Psoas muscle (tissue), 8 donors: ENCODE data around the gene TMEM147. TPM values are rescaled to one million over a fixed set of nuclear protein-coding genes. Genes with fewer than 3 reads are reported as not detected.
"Not testable (repeated sequence)": the region's sequence is repeated elsewhere in the genome, so short reads cannot be mapped to it uniquely, and the experiment has no call there.

Experiments used
- ATAC-seq, 4 donors: fragments of 200-7000 bp; cut with Tn5 transposase; one replicate each; pipeline ENCODE4 v1.9.1; 2020; ENCODE audit warnings: moderate library complexity in 3 of 4, mild to moderate bottlenecking in 2 of 4
- DNase-seq, 2 donors: peaks; one replicate each; pipeline ENCODE4 v3.0.0-alpha.2; 2020
- H3K27ac ChIP-seq: fragments of 200-600 bp; one replicate; pipeline ENCODE4 v1.8.0; 2022
- H3K27me3 ChIP-seq, 3 donors: fragments of 200-600 bp in 1 of 3; one replicate each; pipeline versions ENCODE4 v1.6.1 to v1.8.0; 2013 to 2022; ENCODE audit warnings: low read length in 2 of 3, mild to moderate bottlenecking in 2 of 3, moderate library complexity in 1 of 3; ENCODE audit not compliant: insufficient read depth in 3 of 3
- H3K36me3 ChIP-seq, 2 donors: fragments of 200-600 bp in 1 of 2; one replicate each; pipeline versions ENCODE4 v1.6.1 to v1.8.0; 2013 to 2022; ENCODE audit warnings: low read depth in 1 of 2, mild to moderate bottlenecking in 1 of 2, moderate library complexity in 1 of 2; ENCODE audit not compliant: insufficient read depth in 1 of 2
- H3K4me1 ChIP-seq: fragments of 200-600 bp; one replicate; pipeline ENCODE4 v1.8.0; 2022
- H3K4me3 ChIP-seq: fragments of 200-600 bp; one replicate; pipeline ENCODE4 v1.8.0; 2022; ENCODE audit warnings: mild to moderate bottlenecking
- H3K9me3 ChIP-seq: fragments of 200-600 bp; one replicate; pipeline ENCODE4 v1.8.0; 2022
- CTCF ChIP-seq: fragments of 200-600 bp; IDR thresholded peaks from one replicate; pipeline ENCODE4 v1.8.0; 2022; ENCODE audit warnings: antibody characterized with exemption
- WGBS, 3 donors: extraction: QIAGEN DNeasy Blood & Tissue Kit; methylation state at CpG; one replicate each; pipeline versions ENCODE4 v1.1.6 to v1.1.7; 2013; 5-methylcytosine and 5-hydroxymethylcytosine counted together
- intact Hi-C, 2 donors: fragments of 100-400 bp; cut with DNase I; formaldehyde crosslinking; loops; one replicate each; pipeline versions ENCODE4 v1.11.0 to v1.14.2; 2022
- polyA plus RNA-seq, 3 donors: library from polyadenylated mRNA; stranded (reverse); fragments of 200-250 nt; gene quantifications; one replicate each; pipeline ENCODE4 v1.2.3, GENCODE V29; 2013
- total RNA-seq, 4 donors: library from RNA; stranded (reverse); fragmentation: NEBNext Ultra II Directional in 2 of 4; extraction: Animal tissue kit (Norgen Biotek cat#: 25700) in 2 of 4; gene quantifications; one replicate each; pipeline versions ENCODE4 v1.2.1 to v1.2.4, GENCODE V29; 2021 to 2023
- donor health status: healthy with polysubstance abuse.
- donor health status: DM: no; HTN: no; CAD: no; lungs with moderate emphysema.
- donor health status: Bipolar disorder and iron deficiency.
- donor health status: healthy.
- donor health status: DM: yes; HTN: yes; CAD: no.
- donor health status: DM: no; HTN: no; CAD: no.
- donor health status: DM: no; HTN: no; CAD: no.
- donor health status: DM: yes; HTN: yes; CAD: no.

TMEM147 gene
- total and polyA plus RNA-seq, 7 donors = 77.1 to 245 (median 103) TPM

- H3K4me3 ChIP-seq = no peak overlapping the region
- ATAC-seq (no peak), DNase-seq (no peak)
- H3K4me1 ChIP-seq = no peaks in the 10 kb centered on the region
- intact Hi-C loops = no loop called here
- no peak overlapping the region for H3K27ac ChIP-seq
- H3K9me3 ChIP-seq = no peaks in the 10 kb centered on the region
- H3K27me3 ChIP-seq = peaks cover 2 to 14% (median 2%) of the 10 kb centered on the region in 3 donors
- WGBS, 3 donors = 75 to 85% (median 80%) methylated on average over 1 of the region's 1 CpG
- H3K36me3 ChIP-seq = no peaks in the 10 kb centered on the region
- no peak for TF ChIP-seq CTCF
Measured at GRCh38 chr19:35582760-35583159, 37.3 kb downstream of the TMEM147 start.

- ATAC-seq (no peak), DNase-seq (no peak)
- 30 to 47% (median 43%) methylated on average over 15 to 16 of the region's 16 CpGs for WGBS, 3 donors
- no peak for TF ChIP-seq CTCF
- H3K27ac ChIP-seq = no peak within 1 kb of the TSS
- H3K9me3 ChIP-seq = no peaks in the 10 kb centered on the region
- H3K4me3 ChIP-seq = no peak within 1 kb of the TSS
- H3K27me3 ChIP-seq = peaks cover 0 to 12% (median 2%) of the 10 kb centered on the region in 3 donors
- intact Hi-C loops = no loop called here
- H3K36me3 ChIP-seq = no peaks in the 10 kb centered on the region
- H3K4me1 ChIP-seq = no peaks in the 10 kb centered on the region
Measured at GRCh38 chr19:35585848-35586247, 40.4 kb downstream of the TMEM147 start, which contains the start of gene PMIS2. PMIS2 (plus strand) TSS chr19:35586173; CDS start chr19:35586260, 87 bp downstream.

GRCh38 chr19:35587321-35587720 is 41.9 kb downstream of the TMEM147 start:
- 24 to 32% (median 28%) methylated on average over 1 of the region's 1 CpG for WGBS, 3 donors
- H3K27me3 ChIP-seq = peaks cover 0 to 12% (median 2%) of the 10 kb centered on the region in 3 donors
- DNase-seq (no peak), ATAC-seq (no peak)
- TF ChIP-seq CTCF = no peak
- H3K4me1 ChIP-seq = no peaks in the 10 kb centered on the region
- H3K36me3 ChIP-seq = no peaks in the 10 kb centered on the region
- H3K9me3 ChIP-seq = no peaks in the 10 kb centered on the region
- H3K4me3 ChIP-seq = no peak overlapping the region
- intact Hi-C loops = no loop called here
- no peak overlapping the region for H3K27ac ChIP-seq

GRCh38 chr19:35590875-35591274 is 45.4 kb downstream of the TMEM147 start:
- 65 to 73% (median 70%) methylated on average over 3 of the region's 3 CpGs for WGBS, 3 donors
- no peak for ATAC-seq
- intact Hi-C loops = no loop called here
- Histone ChIP-seq H3K9me3 (no peaks in the 10 kb centered on the region), H3K36me3 (no peaks in the 10 kb centered on the region), H3K4me3 (no peak overlapping the region), H3K27ac (no peak overlapping the region), H3K27me3 (peaks cover 0 to 6% (median 2%) of the 10 kb centered on the region in 3 donors), H3K4me1 (no peaks in the 10 kb centered on the region)
- no peak for TF ChIP-seq CTCF
- DNase-seq = no peak

GRCh38 chr19:35592226-35592625 is 46.8 kb downstream of the TMEM147 start:
- Histone ChIP-seq H3K27me3 (peaks cover 0 to 3% (median 2%) of the 10 kb centered on the region in 3 donors), H3K4me3 (no peak overlapping the region), H3K9me3 (no peaks in the 10 kb centered on the region), H3K4me1 (no peaks in the 10 kb centered on the region), H3K27ac (no peak overlapping the region), H3K36me3 (no peaks in the 10 kb centered on the region)
- TF ChIP-seq CTCF = peak; percentile 26
- intact Hi-C loops = no loop called here
- no peak for DNase-seq
- no peak for ATAC-seq
- 26 to 27% (median 27%) methylated on average over 8 of the region's 8 CpGs for WGBS, 3 donors

- 65 to 84% (median 77%) methylated on average over 3 of the region's 3 CpGs for WGBS, 3 donors
Measured at GRCh38 chr19:35595026-35595425, 49.6 kb downstream of the TMEM147 start.

More at GRCh38 chr19:35595026-35595425, 49.6 kb downstream of the TMEM147 start:
- DNase-seq, H3K4me3 ChIP-seq, H3K9me3 ChIP-seq, H3K27ac ChIP-seq, ATAC-seq, H3K27me3 ChIP-seq, H3K4me1 ChIP-seq, intact Hi-C loops, H3K36me3 ChIP-seq: not testable (repeated sequence)
